GM12865 (cell line): ENCODE data around the gene AIP.

Source experiments
- DNase-seq: peaks from one replicate; pipeline ENCODE4 v3.0.0; 2010; ENCODE audit warnings: low read depth
- H3K4me3 ChIP-seq: 2 replicates; pipeline ENCODE4 v1.5.1; 2011; ENCODE audit warnings: mild to moderate bottlenecking, low read depth, low read length, control low read depth
- CTCF ChIP-seq: IDR thresholded peaks from 2 replicates; pipeline ENCODE4 v1.5.1; 2011; ENCODE audit warnings: low read length, control low read depth, low read depth, inconsistent platforms; ENCODE audit not compliant: insufficient read depth; ENCODE audit errors: missing control alignments

AIP gene

GRCh38 chr11:67522844-67523555 is 40.2 kb downstream of the AIP start, which contains the start of gene CABP2:
Gene CABP2, minus strand, starts transcription at chr11:67523446. Its CDS starts 120 bp downstream, at chr11:67523326.
- no peak for DNase-seq
- H3K4me3 ChIP-seq: no peak within 1 kb of the TSS
- no peak for TF ChIP-seq CTCF

GRCh38 chr11:67523556-67524479 is 41.0 kb downstream of the AIP start:
- TF ChIP-seq CTCF: no peak
- no peak overlapping the region for H3K4me3 ChIP-seq
- DNase-seq: no peak

GRCh38 chr11:67524480-67524808 is 41.6 kb downstream of the AIP start:
- no peak for TF ChIP-seq CTCF
- H3K4me3 ChIP-seq: no peak overlapping the region
- no peak for DNase-seq

- no peak overlapping the region for H3K4me3 ChIP-seq
- no peak for DNase-seq
- TF ChIP-seq CTCF: no peak
Observed at GRCh38 chr11:67525275-67525976, 42.6 kb downstream of the AIP start.

- no peak for TF ChIP-seq CTCF
- no peak overlapping the region for H3K4me3 ChIP-seq
- no peak for DNase-seq
Observed at GRCh38 chr11:67528376-67528775, 45.5 kb downstream of the AIP start.

- TF ChIP-seq CTCF: no peak
- no peak overlapping the region for H3K4me3 ChIP-seq
- DNase-seq: no peak
Observed at GRCh38 chr11:67530282-67530592, 47.4 kb downstream of the AIP start.
